WI38 (cell line): ENCODE data around the gene TMEM106C.

Source experiments
- H3K4me3 ChIP-seq: 2 replicates; pipeline ENCODE4 v1.5.1; 2011; ENCODE audit warnings: low read depth, mild to moderate bottlenecking, control low read depth, low read length
- TF ChIP-seq, protein P1 (sequence below): IDR thresholded peaks from 2 replicates; pipeline ENCODE4 v1.5.1; 2012; ENCODE audit warnings: low read depth, mild to moderate bottlenecking, control low read depth, low read length

TMEM106C gene, protein sequence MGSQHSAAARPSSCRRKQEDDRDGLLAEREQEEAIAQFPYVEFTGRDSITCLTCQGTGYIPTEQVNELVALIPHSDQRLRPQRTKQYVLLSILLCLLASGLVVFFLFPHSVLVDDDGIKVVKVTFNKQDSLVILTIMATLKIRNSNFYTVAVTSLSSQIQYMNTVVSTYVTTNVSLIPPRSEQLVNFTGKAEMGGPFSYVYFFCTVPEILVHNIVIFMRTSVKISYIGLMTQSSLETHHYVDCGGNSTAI

DNA sequence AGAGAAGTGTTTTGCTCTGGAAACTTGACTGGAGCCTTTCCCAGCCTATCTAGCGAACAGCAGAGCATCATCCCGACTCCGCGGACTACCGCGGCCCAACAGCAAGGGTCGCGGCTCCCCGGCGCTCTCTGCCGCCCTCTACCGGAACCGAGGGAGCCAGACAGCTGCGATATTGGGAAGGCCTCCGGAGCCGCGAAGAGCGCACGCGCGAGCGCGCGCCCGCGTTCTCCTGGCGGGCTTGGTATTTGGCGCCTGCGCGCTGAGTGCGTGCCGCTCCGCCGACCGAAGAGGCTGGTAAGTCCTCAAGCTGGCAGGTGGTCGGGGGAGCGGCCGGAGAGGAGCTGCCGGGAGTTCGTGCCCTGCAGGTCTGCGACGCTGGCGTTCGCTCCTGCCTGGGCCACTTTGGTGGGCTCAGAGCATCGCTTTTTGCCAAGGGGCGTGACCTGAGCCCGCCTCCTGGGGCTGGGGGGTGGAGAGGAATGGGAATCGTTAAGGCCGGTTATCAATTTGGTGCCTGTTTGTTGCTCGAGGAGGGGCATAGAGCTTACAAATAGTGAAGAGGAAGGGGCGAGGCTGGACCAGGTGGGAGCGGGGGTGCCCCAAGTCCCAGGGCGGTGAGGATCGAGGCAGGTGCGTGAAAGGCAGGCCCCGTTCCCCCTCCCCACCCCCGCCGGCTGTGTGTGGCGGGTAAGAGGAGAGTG is at the start of gene TMEM106C:
TSS of gene TMEM106C (plus strand) at position 257 of the 701 bp plus-strand sequence. CDS start 641 bp downstream, outside the sequence.
- TF ChIP-seq, protein P1, sequence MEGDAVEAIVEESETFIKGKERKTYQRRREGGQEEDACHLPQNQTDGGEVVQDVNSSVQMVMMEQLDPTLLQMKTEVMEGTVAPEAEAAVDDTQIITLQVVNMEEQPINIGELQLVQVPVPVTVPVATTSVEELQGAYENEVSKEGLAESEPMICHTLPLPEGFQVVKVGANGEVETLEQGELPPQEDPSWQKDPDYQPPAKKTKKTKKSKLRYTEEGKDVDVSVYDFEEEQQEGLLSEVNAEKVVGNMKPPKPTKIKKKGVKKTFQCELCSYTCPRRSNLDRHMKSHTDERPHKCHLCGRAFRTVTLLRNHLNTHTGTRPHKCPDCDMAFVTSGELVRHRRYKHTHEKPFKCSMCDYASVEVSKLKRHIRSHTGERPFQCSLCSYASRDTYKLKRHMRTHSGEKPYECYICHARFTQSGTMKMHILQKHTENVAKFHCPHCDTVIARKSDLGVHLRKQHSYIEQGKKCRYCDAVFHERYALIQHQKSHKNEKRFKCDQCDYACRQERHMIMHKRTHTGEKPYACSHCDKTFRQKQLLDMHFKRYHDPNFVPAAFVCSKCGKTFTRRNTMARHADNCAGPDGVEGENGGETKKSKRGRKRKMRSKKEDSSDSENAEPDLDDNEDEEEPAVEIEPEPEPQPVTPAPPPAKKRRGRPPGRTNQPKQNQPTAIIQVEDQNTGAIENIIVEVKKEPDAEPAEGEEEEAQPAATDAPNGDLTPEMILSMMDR: peak; percentile 95
- peak within 1 kb of the TSS; percentile 94 for H3K4me3 ChIP-seq

DNA sequence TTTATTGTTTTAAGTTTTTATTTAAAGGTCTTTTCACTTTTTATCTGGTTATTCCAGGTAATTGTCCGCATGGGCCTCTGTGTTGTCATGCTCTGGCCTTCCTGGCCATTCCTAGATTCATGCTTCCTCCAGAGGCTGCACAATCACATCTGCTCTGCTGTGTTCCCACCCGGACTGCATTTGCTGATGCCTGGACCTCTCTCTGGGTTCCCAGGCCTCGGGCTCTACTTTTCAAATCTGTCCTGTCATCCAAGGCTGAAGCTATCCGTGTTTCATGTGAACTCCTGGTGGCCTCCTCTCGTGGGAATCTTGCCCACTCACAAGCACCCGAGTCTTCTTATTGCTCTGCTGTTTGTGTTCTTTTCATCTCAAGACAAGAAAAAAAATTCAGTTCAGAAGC is 42.5 kb upstream of the TMEM106C start:
- TF ChIP-seq, protein P1: no peak
- no peak overlapping the region for H3K4me3 ChIP-seq

DNA sequence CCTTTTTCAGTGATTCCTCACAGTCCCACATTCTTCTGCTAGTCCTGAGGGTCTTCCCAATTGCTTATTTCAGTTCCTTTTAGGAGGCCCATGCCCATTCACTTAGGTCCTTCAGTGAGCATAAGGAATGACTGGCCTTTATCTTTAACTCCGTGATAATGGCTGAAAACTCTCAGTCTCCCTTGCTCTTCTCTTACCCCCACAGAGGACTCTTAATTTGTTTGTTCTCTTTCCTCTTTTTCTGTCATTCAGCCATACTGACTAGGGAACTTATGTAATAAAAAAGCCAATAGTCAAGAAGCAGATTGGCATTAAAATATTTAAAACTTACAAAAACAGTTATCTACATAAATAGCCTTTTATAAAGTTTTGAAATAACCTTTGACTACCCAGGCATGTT is 41.5 kb upstream of the TMEM106C start:
- no peak overlapping the region for H3K4me3 ChIP-seq
- TF ChIP-seq, protein P1: no peak

DNA sequence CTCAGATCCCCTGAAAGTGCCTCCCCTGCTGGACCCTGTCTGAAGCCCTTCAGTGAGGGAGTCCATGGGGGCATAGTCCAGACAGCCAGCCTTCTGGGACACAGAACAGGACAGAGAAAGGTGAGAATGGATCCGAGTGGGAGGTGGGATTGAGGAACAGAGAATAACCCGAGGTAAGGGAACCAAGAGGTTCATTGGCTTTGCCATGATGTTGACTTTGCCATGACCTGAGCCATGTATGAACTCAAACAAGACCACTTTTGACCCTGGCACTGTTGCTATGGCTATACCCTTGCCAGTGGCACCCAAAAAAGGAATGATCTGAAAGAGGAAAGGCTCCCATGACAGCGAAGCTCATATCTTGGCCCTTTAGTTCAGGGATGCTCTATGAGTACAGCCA is 36.0 kb upstream of the TMEM106C start:
- H3K4me3 ChIP-seq: no peak overlapping the region
- TF ChIP-seq, protein P1: no peak

DNA sequence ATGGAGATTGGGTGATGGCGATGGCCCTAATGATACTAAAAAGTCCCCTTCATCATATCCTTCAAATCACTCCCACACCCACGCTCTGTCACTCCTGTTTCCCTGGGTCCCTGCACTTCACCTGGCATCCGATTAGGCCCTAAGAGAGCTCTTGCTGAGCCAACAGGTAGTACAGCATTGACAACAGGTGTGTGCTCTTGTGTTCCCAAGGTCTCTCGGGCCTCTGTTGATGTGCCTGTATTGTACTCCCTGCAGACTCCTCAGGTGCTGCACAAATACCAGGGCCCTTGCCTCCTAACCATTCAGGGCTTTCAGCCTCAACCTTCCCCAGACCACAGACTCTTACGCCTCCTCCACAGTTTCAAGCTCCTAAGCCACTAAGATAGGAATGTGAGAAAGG is 32.8 kb upstream of the TMEM106C start:
- TF ChIP-seq, protein P1: no peak
- H3K4me3 ChIP-seq: no peak overlapping the region

DNA sequence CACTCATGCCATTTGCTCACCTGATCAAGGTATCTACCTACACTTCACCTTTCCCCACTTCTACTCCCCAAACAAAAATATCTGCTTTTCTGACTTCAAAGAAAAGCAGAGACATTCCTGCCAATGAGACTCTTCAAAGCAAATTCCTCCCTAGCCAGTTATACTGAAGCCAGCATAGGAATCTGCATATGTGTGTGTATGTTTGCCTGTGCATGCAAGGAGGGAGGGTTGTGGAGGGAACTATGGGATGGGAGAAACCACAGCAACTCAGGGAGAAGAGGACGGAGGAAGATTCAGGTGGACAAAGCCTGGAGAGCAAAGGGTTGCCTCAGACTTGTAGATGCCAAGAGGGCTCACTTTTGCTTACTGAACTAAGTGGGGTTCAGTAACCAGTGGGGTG is 32.2 kb upstream of the TMEM106C start:
- TF ChIP-seq, protein P1: no peak
- H3K4me3 ChIP-seq: no peak overlapping the region

DNA sequence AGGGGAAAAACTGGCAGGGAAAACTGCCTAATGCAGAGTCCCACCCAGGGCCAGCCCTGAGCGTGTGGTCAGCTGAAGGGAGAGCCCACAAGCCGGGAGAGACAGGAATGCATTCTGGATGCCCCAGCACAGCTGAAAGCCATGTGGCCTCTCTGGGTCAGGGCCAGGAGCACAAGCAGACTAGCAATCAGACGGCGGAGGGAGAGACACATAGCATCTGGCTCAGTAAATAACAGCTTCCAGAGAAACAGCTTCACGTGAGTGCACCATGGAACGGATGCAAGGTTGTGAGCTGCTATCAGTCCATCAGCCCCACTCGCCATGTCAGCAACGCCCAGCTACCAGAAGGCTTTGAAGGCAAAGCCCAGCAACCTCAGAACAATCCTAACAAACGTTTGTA is 28.2 kb upstream of the TMEM106C start:
- TF ChIP-seq, protein P1: no peak
- H3K4me3 ChIP-seq: no peak overlapping the region
